ENCODE data around the gene PRR7.
A peak's percentile ranks its signal among the peaks of the same experiment; 100 is the strongest.

Gene PRR7

DNA sequence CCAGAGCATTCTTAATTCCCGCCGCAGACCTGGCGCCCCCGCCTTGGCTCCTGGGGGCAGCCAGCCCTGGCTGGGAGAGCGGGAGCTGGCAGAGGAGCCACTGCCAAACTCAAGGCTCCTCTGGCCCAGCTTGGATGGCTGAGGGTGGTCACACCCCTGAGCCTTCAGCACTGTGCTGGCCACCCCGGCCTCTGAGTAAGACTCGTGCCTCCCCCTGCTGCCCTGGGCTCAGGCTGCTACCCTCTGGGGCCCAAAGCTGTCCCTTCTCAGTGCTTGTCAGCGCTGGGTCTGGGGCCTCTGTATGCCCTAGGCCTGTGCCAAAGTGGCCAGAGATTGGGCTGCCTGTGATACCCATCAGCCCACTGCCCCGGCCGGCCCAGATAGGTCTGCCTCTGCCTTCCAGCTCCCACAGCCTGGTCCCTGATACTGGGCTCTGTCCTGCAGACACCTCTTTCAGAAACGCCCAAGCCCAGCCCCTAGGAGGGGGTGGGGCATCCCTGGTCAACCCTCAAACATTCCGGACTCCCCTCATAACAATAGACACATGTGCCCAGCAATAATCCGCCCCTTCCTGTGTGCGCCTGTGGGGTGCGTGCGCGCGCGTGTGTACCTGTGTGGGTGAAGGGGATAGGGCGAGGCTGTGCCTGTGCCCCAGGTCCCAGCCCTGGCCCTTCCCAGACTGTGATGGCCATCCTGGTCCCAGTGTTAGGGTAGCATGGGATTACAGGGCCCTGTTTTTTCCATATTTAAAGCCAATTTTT, 4.4 kb upstream of the PRR7 start:
- no peak for DNase-seq (ENCODE audit: low spot score)
- TF ChIP-seq, protein P1, sequence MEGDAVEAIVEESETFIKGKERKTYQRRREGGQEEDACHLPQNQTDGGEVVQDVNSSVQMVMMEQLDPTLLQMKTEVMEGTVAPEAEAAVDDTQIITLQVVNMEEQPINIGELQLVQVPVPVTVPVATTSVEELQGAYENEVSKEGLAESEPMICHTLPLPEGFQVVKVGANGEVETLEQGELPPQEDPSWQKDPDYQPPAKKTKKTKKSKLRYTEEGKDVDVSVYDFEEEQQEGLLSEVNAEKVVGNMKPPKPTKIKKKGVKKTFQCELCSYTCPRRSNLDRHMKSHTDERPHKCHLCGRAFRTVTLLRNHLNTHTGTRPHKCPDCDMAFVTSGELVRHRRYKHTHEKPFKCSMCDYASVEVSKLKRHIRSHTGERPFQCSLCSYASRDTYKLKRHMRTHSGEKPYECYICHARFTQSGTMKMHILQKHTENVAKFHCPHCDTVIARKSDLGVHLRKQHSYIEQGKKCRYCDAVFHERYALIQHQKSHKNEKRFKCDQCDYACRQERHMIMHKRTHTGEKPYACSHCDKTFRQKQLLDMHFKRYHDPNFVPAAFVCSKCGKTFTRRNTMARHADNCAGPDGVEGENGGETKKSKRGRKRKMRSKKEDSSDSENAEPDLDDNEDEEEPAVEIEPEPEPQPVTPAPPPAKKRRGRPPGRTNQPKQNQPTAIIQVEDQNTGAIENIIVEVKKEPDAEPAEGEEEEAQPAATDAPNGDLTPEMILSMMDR (IDR thresholded peaks at IDR 0.05; ENCODE audit: borderline replicate concordance, control extremely low read depth, extremely low read depth, insufficient read depth, missing control alignments), result no peak
- in situ Hi-C loops (cut with MboI; ENCODE audit: low sequenced_read_pairs, unreplicated experiment), result no loop called here

GRCh38 chr5:177443144-177443983, 3.2 kb upstream of the PRR7 start:
- in situ Hi-C loops (cut with MboI; ENCODE audit: low sequenced_read_pairs, unreplicated experiment), result no loop called here
- no peak for DNase-seq (ENCODE audit: low spot score)
- TF ChIP-seq, protein P1 (IDR thresholded peaks at IDR 0.05; ENCODE audit: borderline replicate concordance, control extremely low read depth, extremely low read depth, insufficient read depth, missing control alignments), result no peak

GRCh38 chr5:177444106-177445051, 2.2 kb upstream of the PRR7 start:
- TF ChIP-seq, protein P1 (IDR thresholded peaks at IDR 0.05; ENCODE audit: borderline replicate concordance, control extremely low read depth, extremely low read depth, insufficient read depth, missing control alignments), result no peak
- DNase-seq (ENCODE audit: low spot score), result peak; percentile 67
- in situ Hi-C loops (cut with MboI; ENCODE audit: low sequenced_read_pairs, unreplicated experiment), result no loop called here

DNA sequence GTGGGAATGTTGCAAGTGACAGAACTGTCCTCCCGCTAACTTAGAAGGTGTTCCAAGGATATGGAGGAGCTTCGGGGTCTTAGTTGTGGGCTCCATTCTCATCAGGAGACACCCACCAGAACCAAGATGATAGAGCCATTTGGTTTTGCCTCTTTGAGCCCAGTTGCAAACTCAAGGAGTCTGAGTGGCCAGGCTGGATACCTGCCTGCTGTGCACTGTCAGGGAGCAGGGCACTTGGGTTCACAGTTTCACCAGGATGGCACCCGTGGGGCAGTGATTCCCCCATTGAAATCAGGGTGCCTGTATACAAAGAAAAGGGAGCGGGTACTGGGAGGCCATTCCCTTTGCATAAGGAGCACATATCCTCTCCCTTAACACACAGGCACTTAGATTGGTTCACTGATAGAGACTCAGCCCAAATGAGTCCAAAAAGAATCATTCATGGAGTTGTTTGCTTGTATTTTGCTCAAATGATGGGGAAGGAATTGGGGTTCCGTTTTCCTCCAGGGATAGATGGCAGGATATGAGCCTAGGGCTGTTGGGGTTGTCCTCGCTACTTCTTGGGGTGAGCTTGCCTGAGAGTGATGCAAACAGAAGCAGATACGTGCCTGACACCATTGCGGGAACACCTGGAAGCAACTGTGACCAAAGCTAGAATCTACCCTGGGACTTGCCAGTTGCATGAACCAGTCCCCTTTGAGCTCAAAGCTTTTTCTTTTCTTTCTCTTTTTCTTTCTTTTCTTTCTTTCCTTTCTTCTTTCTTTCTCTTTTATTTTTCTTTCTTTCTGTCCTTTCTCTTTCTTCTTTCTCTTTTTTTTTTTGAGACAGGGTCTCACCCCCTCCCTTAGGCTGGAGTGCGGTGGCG, 1.3 kb upstream of the PRR7 start:
- in situ Hi-C loops (cut with MboI; ENCODE audit: low sequenced_read_pairs, unreplicated experiment), result no loop called here
- no peak for DNase-seq (ENCODE audit: low spot score)

GRCh38 chr5:177445917-177446199, 756 bp upstream of the PRR7 start:
- TF ChIP-seq, protein P1 (IDR thresholded peaks at IDR 0.05; ENCODE audit: borderline replicate concordance, control extremely low read depth, extremely low read depth, insufficient read depth, missing control alignments), result no peak
- no peak for DNase-seq (ENCODE audit: low spot score)
- in situ Hi-C loops (cut with MboI; ENCODE audit: low sequenced_read_pairs, unreplicated experiment), result no loop called here

More for the DNA sequence above, 1.3 kb upstream of the PRR7 start:
- TF ChIP-seq, protein P1 (IDR thresholded peaks at IDR 0.05; ENCODE audit: borderline replicate concordance, control extremely low read depth, extremely low read depth, insufficient read depth, missing control alignments), result no peak
